Measurements from ENCODE around the gene JUP.
A peak's percentile ranks its signal among the peaks of the same experiment; 100 is the strongest.

JUP gene

GRCh38 chr17:41810659-41811548 is 24.4 kb upstream of the JUP start:
- no peak for DNase-seq (ENCODE audit: low spot score)

- no peak for DNase-seq (ENCODE audit: low spot score)
Observed at GRCh38 chr17:41806685-41807445, 20.4 kb upstream of the JUP start.

GRCh38 chr17:41803049-41804020 is 16.8 kb upstream of the JUP start:
- no peak for DNase-seq (ENCODE audit: low spot score)

GRCh38 chr17:41801374-41802271 is 15.1 kb upstream of the JUP start:
- DNase-seq (ENCODE audit: low spot score): peak; percentile 78

GRCh38 chr17:41800601-41801373 is 14.3 kb upstream of the JUP start:
- DNase-seq (ENCODE audit: low spot score): no peak

GRCh38 chr17:41799366-41799765 is 12.9 kb upstream of the JUP start:
- DNase-seq (ENCODE audit: low spot score): no peak

- DNase-seq (ENCODE audit: low spot score): no peak
Observed at GRCh38 chr17:41797377-41797776, 10.9 kb upstream of the JUP start.

GRCh38 chr17:41796121-41796895 is 9.8 kb upstream of the JUP start:
- DNase-seq (ENCODE audit: low spot score): no peak

GRCh38 chr17:41794540-41794975 is 8.0 kb upstream of the JUP start:
- no peak for DNase-seq (ENCODE audit: low spot score)

- DNase-seq (ENCODE audit: low spot score): no peak
Observed at GRCh38 chr17:41793784-41794539, 7.5 kb upstream of the JUP start.

GRCh38 chr17:41792845-41793783 is 6.6 kb upstream of the JUP start:
- DNase-seq (ENCODE audit: low spot score): peak; percentile 73

GRCh38 chr17:41787021-41787418 is 509 bp upstream of the JUP start:
- no peak for DNase-seq (ENCODE audit: low spot score)

GRCh38 chr17:41785859-41786226 is 668 bp downstream of the JUP start:
- DNase-seq (ENCODE audit: low spot score): no peak

- DNase-seq (ENCODE audit: low spot score): peak; percentile 63
Observed at GRCh38 chr17:41785091-41785858, 1.2 kb downstream of the JUP start.

- DNase-seq (ENCODE audit: low spot score): peak; percentile 61
Observed at GRCh38 chr17:41784207-41784744, 2.2 kb downstream of the JUP start.

GRCh38 chr17:41782142-41782541 is 4.4 kb downstream of the JUP start:
- no peak for DNase-seq (ENCODE audit: low spot score)

All from kidney capillary endothelial cell (primary cell).